ENCODE measurements around the gene VSTM4. TPM values are rescaled to one million over a fixed set of nuclear protein-coding genes. Genes with fewer than 3 reads are reported as not detected.

Gene VSTM4
- total and polyA plus RNA-seq, 9 of the 15 experiments (the other 6 are each of a cell fraction or from before 2014, with no cell fraction given), result 1.0 to 7.9 (median 3.0) TPM

DNA sequence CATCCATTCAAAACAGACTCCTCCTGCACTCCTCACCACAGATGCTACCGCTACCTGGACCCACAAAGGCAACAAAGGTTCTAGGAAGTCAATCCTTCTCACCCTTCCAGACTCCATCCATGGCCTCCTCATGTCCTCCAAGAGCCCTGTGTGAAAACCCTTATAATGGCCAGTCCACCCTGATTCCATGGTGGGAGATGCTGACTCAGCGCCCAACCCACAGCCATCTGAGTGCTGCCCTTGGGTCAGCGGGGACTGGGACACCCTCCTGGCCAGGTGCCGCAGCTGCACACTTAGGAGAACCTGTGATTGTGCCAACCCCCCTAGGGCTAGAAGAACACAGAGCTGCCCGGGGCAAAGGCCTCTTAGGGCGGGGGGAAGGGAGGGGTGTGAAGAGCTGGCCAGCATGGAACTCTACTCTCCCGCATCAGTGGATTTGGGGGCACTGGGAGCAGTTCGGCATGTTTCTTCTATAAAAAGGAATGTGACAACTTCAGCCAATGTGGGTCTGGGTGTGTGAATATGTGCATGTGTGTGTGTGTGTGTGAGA is 47.5 kb upstream of the VSTM4 start:
- POLR2A ChIA-PET, result interaction anchor here (2.0 to 2.3 kb wide), 2 partner anchors 9 to 14 kb away, joined by 6 to 30 read pairs; no protein-coding TSS in a partner anchor
- Histone ChIP-seq H3K36me3 (ENCODE audit: control insufficient read depth, insufficient read depth, low read length) (peaks cover 79% of the 10 kb centered on the region), H3K27me3 (ENCODE audit: control insufficient read depth in 2 of 2, insufficient read depth in 2 of 2, low read length in 2 of 2) (no peaks in the 10 kb centered on the region), H3K9ac (ENCODE audit: insufficient read depth in 1 of 2, low read depth in 2 of 2, low read length in 2 of 2) (peak overlapping the region in 1 of 2 experiments; percentile 72; a peak in 1 of 4 replicates), H2AFZ (ENCODE audit: low read depth, low read length) (no peak overlapping the region), H3K27ac (ENCODE audit: extremely low read depth, low read depth, low read length) (no peak overlapping the region; the same call in 2 of the 3 replicates), H3K9me1 (ENCODE audit: control insufficient read depth, insufficient read depth, low read length) (peaks cover 5% of the 10 kb centered on the region), H3K4me2 (ENCODE audit: insufficient read depth, low read length) (no peak overlapping the region; the same call in 1 of the 2 replicates), H4K20me1 (replicated peaks; ENCODE audit: control insufficient read depth, insufficient read depth, low read length) (no peaks in the 10 kb centered on the region), H3K4me3 (no peak overlapping the region), H3K4me1 (replicated peaks in 1 of 2; ENCODE audit: control insufficient read depth in 2 of 2, insufficient read depth in 2 of 2, low read length in 2 of 2) (peaks cover 64 to 79% of the 10 kb centered on the region in 2 experiments), H3K79me2 (ENCODE audit: control insufficient read depth, insufficient read depth, low read length) (peaks cover 14% of the 10 kb centered on the region; the same call in 1 of the 3 replicates), H3K9me3 (replicated peaks; ENCODE audit: control insufficient read depth, insufficient read depth, low read depth, low read length) (no peaks in the 10 kb centered on the region)
- WGBS (ENCODE audit: insufficient coverage, low coverage, missing lambda C conversion rate), result 79% methylated on average over 7 of the region's 8 CpGs
- intact Hi-C loops (cut with micrococcal nuclease), result loop anchor here (5.0 kb wide), 3 partner anchors 161 to 349 kb away; no protein-coding TSS in a partner anchor
- BruUV-seq (replicated peaks), result no TSS peak
- DNase-seq (ENCODE audit: extremely low read depth in 1 of 4, low spot score in 3 of 4), result no peak
- no peak for FAIRE-seq
- ATAC-seq, result no peak
- no peak for TF ChIP-seq U2AF2 (optimal IDR thresholded peaks at IDR 0.05; ENCODE audit: low read depth, low read length)
- peak; percentile 79 for TF ChIP-seq MAFF (IDR thresholded peaks at IDR 0.05; ENCODE audit: low read length)
- TF ChIP-seq ZNF316 (IDR thresholded peaks at IDR 0.05), result peak; percentile 95
- no peak for TF ChIP-seq RAD51 (IDR thresholded peaks at IDR 0.05; ENCODE audit: borderline replicate concordance, low read depth)
- TF ChIP-seq, protein P1, sequence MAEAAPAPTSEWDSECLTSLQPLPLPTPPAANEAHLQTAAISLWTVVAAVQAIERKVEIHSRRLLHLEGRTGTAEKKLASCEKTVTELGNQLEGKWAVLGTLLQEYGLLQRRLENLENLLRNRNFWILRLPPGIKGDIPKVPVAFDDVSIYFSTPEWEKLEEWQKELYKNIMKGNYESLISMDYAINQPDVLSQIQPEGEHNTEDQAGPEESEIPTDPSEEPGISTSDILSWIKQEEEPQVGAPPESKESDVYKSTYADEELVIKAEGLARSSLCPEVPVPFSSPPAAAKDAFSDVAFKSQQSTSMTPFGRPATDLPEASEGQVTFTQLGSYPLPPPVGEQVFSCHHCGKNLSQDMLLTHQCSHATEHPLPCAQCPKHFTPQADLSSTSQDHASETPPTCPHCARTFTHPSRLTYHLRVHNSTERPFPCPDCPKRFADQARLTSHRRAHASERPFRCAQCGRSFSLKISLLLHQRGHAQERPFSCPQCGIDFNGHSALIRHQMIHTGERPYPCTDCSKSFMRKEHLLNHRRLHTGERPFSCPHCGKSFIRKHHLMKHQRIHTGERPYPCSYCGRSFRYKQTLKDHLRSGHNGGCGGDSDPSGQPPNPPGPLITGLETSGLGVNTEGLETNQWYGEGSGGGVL (CRISPR knock-in tag; IDR thresholded peaks at IDR 0.05), result no peak
- TF ChIP-seq MAFG (tag; conservative IDR thresholded peaks at IDR 0.05), result peak; percentile 85
- no peak for TF ChIP-seq GATAD2B (IDR thresholded peaks at IDR 0.05; ENCODE audit: borderline replicate concordance)
- TF ChIP-seq MAFK (IDR thresholded peaks at IDR 0.05; ENCODE audit: low read length), result peak; percentile 92
- TF ChIP-seq C11orf30 (IDR thresholded peaks at IDR 0.05; ENCODE audit: low read depth), result peak; percentile 94
- CTCF ChIA-PET (ENCODE audit: low intra/inter-chr PET ratio), result interaction anchor here (2.9 kb wide), 1 partner anchor 182 kb away, joined by 11 read pairs; no protein-coding TSS in a partner anchor
- in situ Hi-C loops (cut with MboI), result no loop called here
